ENCODE results near the gene NEURL3. TPM values are rescaled to one million over a fixed set of nuclear protein-coding genes. Genes with fewer than 3 reads are reported as not detected.

The NEURL3 gene
- total and polyA plus RNA-seq, 9 of the 15 experiments (the other 6 are each of a cell fraction or from before 2014, with no cell fraction given): not detected

DNA sequence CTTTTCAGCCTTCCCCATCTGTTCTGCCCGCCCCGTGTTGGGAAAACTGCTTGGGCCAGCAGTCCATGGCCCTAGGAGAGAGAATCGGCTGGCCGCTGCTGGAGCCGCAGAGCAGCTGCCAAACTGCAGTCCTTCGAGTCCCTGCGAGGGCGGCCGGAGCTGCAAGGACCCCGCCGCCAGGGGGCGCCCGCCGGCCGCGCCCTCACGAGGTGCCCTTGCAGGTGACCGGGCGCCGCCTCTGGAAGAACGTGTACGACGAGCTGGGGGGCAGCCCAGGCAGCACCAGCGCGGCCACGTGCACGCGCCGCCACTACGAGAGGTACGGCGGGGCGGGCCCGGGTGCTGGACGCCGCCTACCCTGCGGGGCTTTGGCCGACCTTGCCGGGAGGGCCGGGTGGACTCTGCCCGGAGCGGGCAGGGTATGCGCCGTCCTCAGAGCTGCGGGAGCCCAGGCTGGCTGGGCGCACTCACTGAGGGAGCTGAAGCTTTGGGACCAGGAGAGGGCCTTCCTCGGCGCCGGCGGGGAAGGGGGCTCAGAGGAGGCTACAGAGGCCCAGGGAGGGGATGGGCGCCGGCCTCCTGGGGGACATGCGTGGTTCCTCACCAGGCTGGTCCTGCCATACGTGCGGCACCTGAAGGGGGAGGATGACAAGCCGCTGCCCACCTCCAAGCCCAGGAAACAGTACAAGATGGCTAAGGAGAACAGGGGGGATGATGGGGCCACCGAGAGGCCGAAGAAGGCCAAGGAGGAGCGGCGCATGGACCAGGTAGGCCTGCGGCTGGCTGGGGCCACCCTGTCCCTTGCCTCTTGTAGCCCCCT is 45.0 kb upstream of the NEURL3 start (continued):
- TF ChIP-seq, protein P1, sequence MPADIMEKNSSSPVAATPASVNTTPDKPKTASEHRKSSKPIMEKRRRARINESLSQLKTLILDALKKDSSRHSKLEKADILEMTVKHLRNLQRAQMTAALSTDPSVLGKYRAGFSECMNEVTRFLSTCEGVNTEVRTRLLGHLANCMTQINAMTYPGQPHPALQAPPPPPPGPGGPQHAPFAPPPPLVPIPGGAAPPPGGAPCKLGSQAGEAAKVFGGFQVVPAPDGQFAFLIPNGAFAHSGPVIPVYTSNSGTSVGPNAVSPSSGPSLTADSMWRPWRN (IDR thresholded peaks at IDR 0.05; ENCODE audit: low read depth): no peak
- TF ChIP-seq, protein P2, sequence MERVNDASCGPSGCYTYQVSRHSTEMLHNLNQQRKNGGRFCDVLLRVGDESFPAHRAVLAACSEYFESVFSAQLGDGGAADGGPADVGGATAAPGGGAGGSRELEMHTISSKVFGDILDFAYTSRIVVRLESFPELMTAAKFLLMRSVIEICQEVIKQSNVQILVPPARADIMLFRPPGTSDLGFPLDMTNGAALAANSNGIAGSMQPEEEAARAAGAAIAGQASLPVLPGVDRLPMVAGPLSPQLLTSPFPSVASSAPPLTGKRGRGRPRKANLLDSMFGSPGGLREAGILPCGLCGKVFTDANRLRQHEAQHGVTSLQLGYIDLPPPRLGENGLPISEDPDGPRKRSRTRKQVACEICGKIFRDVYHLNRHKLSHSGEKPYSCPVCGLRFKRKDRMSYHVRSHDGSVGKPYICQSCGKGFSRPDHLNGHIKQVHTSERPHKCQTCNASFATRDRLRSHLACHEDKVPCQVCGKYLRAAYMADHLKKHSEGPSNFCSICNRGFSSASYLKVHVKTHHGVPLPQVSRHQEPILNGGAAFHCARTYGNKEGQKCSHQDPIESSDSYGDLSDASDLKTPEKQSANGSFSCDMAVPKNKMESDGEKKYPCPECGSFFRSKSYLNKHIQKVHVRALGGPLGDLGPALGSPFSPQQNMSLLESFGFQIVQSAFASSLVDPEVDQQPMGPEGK (CRISPR knock-in tag; IDR thresholded peaks at IDR 0.05; ENCODE audit: borderline replicate concordance): no peak
- no peak for TF ChIP-seq SOX6 (IDR thresholded peaks at IDR 0.05)
- no peak for TF ChIP-seq CBFA2T3 (IDR thresholded peaks at IDR 0.05)

DNA sequence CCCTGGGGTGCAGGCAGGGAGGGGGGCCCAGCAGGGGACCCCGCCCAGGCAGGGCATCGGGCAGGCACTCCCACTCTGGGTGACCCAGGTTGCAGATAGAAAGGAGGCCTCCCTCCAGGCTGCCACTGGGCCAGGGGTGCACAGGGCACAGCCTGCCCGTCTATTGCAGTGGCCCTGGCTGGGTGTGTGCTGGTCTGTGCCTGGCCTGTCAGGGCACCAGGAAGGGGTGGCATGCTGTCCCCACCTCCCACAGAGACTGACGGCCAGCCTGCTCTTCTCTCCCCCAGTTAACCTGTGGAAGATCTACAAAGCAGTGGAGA is 44.3 kb upstream of the NEURL3 start:
- BruUV-seq (replicated peaks): no TSS peak
- Histone ChIP-seq H3K9ac (ENCODE audit: insufficient read depth in 1 of 2, low read depth in 2 of 2, low read length in 2 of 2) (peak overlapping the region in 1 of 2 experiments; percentile 73; a peak in 2 of 4 replicates), H3K27ac (ENCODE audit: extremely low read depth, low read depth, low read length) (no peak overlapping the region), H3K4me1 (replicated peaks in 1 of 2; ENCODE audit: control insufficient read depth in 2 of 2, insufficient read depth in 2 of 2, low read length in 2 of 2) (peaks cover 0 to 27% of the 10 kb centered on the region in 2 experiments; a peak in 2 of 5 replicates), H3K9me3 (replicated peaks; ENCODE audit: control insufficient read depth, insufficient read depth, low read depth, low read length) (no peaks in the 10 kb centered on the region), H3K4me3 (no peak overlapping the region), H3K79me2 (ENCODE audit: control insufficient read depth, insufficient read depth, low read length) (no peaks in the 10 kb centered on the region), H2AFZ (ENCODE audit: low read depth, low read length) (no peak overlapping the region), H4K20me1 (replicated peaks; ENCODE audit: control insufficient read depth, insufficient read depth, low read length) (no peaks in the 10 kb centered on the region), H3K9me1 (ENCODE audit: control insufficient read depth, insufficient read depth, low read length) (no peaks in the 10 kb centered on the region), H3K27me3 (ENCODE audit: control insufficient read depth in 2 of 2, insufficient read depth in 2 of 2, low read length in 2 of 2) (no peaks in the 10 kb centered on the region), H3K4me2 (ENCODE audit: insufficient read depth, low read length) (no peak overlapping the region), H3K36me3 (ENCODE audit: control insufficient read depth, insufficient read depth, low read length) (peaks cover 4% of the 10 kb centered on the region; the same call in 1 of the 3 replicates)
- ATAC-seq (no peak), DNase-seq (ENCODE audit: extremely low read depth in 1 of 4, low spot score in 3 of 4) (no peak), FAIRE-seq (no peak)
- ChIA-PET CTCF (ENCODE audit: low intra/inter-chr PET ratio) (interaction anchor here (0.7 to 1.2 kb wide), 3 partner anchors 32 to 208 kb away, joined by 3 to 5 read pairs (median 4); no protein-coding TSS in a partner anchor), POLR2A (interaction anchor here (0.6 to 1.0 kb wide), 3 partner anchors 10 to 267 kb away, joined by 3 to 4 read pairs (median 3); partner anchors contain the start of genes CNNM3 and KANSL3)
- TF ChIP-seq, protein P3, sequence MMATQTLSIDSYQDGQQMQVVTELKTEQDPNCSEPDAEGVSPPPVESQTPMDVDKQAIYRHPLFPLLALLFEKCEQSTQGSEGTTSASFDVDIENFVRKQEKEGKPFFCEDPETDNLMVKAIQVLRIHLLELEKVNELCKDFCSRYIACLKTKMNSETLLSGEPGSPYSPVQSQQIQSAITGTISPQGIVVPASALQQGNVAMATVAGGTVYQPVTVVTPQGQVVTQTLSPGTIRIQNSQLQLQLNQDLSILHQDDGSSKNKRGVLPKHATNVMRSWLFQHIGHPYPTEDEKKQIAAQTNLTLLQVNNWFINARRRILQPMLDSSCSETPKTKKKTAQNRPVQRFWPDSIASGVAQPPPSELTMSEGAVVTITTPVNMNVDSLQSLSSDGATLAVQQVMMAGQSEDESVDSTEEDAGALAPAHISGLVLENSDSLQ (IDR thresholded peaks at IDR 0.05): no peak
- TF ChIP-seq, protein P4, sequence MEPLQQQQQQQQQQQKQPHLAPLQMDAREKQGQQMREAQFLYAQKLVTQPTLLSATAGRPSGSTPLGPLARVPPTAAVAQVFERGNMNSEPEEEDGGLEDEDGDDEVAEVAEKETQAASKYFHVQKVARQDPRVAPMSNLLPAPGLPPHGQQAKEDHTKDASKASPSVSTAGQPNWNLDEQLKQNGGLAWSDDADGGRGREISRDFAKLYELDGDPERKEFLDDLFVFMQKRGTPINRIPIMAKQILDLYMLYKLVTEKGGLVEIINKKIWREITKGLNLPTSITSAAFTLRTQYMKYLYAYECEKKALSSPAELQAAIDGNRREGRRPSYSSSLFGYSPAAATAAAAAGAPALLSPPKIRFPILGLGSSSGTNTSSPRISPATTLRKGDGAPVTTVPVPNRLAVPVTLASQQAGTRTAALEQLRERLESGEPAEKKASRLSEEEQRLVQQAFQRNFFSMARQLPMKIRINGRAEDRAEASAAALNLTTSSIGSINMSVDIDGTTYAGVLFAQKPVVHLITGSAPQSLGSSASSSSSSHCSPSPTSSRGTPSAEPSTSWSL (CRISPR knock-in tag; IDR thresholded peaks at IDR 0.05; ENCODE audit: borderline replicate concordance): no peak
- TF ChIP-seq, protein P5, sequence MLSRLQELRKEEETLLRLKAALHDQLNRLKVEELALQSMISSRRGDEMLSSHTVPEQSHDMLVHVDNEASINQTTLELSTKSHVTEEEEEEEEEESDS (CRISPR knock-in tag; IDR thresholded peaks at IDR 0.05): no peak
- TF ChIP-seq SOX6 (IDR thresholded peaks at IDR 0.05) (no peak), ESRRA (IDR thresholded peaks at IDR 0.05; ENCODE audit: borderline replicate concordance, low read depth) (no peak), ZNF77 (CRISPR knock-in tag; IDR thresholded peaks at IDR 0.05) (no peak), CBFA2T2 (conservative IDR thresholded peaks at IDR 0.05) (no peak), ZNF184 (CRISPR knock-in tag; IDR thresholded peaks at IDR 0.05) (no peak)
- in situ Hi-C loops (cut with MboI) (no loop called here), intact Hi-C loops (cut with micrococcal nuclease) (no loop called here)
- WGBS (ENCODE audit: insufficient coverage, low coverage, missing lambda C conversion rate): 75% methylated on average over 2 of the region's 4 CpGs

Measured in K562 (cell line).